ENCODE results near the gene NAPA.

DNA sequence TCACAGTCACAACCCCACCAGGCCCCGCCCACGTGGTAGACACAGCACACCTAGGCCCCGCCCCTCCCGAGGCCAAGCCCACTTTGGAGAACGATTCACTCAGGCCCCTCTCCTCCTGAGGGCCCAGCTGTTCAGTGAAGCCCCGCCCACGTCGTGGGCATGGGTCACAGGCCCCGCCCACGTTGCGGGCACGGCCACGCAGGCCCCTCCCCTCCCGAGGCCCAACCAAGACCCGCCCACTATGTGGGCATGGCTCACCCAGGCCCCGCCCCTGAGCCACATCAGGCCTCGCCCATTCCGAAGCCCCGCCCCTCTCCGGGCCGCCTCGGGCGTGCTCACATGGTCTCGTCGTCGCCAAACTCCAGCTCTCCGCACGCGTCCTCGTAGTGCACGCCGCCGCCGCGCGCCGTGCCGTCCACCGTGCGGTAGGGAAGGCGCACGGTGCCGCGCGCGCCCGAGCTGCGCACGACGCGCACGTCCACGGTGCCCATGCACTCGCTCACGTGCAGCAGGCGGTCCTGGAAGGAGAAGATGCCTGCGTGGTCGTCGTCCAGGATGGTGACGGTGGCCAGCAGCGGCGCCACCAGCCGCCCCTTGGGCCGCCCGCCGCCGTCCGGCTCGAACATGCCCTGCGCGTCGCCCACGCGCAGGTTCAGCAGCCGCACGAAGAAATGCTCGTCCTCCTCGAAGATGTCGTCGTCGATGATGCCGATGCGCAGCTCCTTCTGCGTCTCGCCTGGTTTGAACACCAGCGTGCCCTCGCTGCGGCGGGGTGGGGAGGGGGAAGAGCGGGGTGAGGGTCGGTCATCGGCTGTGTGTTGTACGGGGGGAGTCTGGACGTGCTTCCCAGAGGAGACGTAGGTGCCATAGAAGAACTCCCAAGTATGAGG is 67.1 kb downstream of the NAPA start:
- TF ChIP-seq, protein P1, sequence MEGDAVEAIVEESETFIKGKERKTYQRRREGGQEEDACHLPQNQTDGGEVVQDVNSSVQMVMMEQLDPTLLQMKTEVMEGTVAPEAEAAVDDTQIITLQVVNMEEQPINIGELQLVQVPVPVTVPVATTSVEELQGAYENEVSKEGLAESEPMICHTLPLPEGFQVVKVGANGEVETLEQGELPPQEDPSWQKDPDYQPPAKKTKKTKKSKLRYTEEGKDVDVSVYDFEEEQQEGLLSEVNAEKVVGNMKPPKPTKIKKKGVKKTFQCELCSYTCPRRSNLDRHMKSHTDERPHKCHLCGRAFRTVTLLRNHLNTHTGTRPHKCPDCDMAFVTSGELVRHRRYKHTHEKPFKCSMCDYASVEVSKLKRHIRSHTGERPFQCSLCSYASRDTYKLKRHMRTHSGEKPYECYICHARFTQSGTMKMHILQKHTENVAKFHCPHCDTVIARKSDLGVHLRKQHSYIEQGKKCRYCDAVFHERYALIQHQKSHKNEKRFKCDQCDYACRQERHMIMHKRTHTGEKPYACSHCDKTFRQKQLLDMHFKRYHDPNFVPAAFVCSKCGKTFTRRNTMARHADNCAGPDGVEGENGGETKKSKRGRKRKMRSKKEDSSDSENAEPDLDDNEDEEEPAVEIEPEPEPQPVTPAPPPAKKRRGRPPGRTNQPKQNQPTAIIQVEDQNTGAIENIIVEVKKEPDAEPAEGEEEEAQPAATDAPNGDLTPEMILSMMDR (IDR thresholded peaks at IDR 0.05) = no peak
- TF ChIP-seq POLR2A (IDR thresholded peaks at IDR 0.05) = no peak

All from uterus (tissue), 2 donors.